NCI-H524 treated with DMSO at 0.1 percent for 48 hours (cell line): Measurements from ENCODE around the gene CRISPLD2.
"Not testable (repeated sequence)": the region's sequence is repeated elsewhere in the genome, so short reads cannot be mapped to it uniquely, and the experiment has no call there.

Experiments used
- DNase-seq: peaks from one replicate; lab custom pipeline; 2025; lab: John Stamatoyannopoulos, UW

CRISPLD2 gene

DNA sequence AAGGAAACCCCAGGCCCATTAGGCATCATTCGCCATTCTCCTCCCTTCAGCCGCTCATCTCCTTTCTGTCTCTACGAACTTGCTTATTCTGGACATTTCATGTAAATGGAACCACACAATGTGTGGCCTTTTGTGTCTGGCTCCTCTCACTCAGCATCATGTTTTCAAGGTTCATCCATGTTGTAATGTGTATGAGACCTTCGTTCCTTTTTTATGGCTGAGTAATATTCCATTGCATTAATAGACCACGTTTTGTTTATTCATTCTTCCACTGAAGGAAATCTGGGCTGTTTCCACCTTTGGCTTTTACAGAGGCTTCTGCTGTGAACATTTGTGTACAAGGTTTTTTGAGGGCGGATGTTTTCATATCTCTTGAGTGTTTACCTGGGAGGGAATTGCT lies 3.2 kb downstream of the CRISPLD2 start:
- no peak for DNase-seq

DNA sequence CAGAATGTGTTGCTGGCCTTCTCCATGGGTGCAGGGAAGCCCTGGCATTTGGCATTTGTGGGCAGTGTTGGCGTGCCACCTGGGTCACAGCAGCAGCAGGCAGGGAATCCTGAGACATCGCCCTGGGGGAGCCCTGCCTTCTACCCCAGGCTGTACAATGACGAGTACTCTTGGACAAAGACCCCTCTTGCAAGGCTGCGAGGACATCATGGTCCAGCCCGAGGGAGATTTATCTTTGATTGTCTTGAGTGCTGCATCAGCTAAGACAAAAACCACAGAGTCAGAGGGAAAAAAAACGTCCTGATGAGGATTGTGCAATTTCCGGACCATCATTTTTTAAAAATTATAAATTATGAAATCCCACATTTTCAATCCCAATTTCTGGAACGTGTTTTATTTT lies 3.7 kb downstream of the CRISPLD2 start:
- no peak for DNase-seq

DNA sequence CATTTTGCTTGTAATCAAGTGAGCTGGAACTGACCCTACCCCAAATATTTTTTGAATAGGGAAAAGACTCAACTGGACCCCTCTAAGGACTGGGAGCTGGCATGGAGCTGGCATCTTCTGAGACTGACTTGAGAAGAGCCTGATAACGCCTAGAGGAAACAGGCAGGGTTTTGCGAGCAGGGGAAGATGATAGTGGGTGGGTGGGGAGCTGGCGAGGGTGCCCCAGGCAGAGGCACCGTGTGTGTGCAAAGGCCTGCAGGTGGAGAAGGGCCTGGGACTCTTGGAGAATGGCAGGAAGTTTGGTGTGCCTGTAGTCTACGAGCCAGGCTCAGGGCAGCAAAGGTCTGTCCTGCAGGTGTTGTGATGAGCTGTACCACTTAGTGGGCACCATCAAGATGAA lies 4.1 kb downstream of the CRISPLD2 start:
- no peak for DNase-seq

GRCh38 chr16:84825896-84826557 lies 6.2 kb downstream of the CRISPLD2 start:
- DNase-seq, result no peak

- no peak for DNase-seq
Observed at GRCh38 chr16:84826558-84826941, 6.8 kb downstream of the CRISPLD2 start.

DNA sequence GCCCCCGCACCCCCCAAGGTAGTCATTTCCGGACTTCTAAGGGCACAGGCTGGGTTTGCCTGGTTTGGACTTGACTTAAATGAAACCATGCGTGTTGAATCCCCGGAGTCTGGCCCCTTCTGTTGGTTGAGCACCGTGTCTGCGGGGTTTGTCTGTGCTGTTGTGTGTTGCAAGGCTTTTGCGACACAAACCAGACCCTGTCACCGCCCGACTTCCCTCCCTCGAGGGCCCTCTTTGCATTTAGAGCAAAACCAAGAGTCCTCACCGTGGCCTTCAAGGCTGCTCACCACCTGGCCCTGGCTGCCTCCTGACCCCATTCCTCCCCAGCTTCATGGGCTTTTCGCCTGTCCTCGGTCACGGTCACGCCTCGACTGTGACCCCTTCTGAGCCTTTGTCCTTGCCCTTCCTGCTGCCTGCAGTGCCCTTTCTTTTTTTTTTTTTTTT lies 7.4 kb downstream of the CRISPLD2 start:
- no peak for DNase-seq

DNA sequence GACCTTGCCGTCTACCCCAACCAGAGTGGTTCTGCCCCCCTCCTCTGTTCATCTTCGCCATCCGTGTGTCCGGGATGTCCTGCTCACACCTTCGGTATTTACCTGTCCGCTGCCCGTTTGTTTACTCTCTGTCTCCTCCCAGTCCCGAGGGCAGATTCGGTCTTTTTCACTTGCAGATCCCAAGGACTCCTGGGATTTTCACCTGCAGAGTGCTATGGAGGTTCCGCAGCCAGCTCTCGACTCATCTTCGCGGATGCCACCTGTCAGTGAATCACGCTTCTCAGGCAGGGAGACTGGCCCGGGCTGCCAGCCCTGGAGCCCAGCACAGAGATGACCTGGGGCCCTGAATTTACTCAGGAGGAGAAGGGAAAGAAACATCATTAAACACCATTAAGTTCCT lies 8.1 kb downstream of the CRISPLD2 start:
- DNase-seq, result no peak

DNA sequence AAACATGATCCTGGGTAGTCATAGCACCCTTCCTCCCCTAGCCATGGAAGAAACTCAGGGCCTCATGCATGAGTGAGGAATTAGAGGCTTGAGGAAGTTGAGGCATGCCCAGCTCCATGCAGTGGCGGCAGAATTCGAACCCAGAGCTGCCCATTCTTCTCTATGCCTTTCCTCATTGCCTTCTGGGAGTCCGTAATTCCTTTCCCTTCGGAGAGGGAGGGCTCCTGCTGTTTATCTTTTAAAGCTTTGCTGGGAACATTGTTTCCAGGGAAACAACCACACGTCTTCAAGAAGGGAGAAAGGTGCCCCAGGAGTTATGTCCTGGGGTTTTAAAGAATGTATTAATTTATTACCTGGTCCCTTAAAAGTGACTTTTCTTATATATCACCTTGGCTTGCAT lies 8.5 kb downstream of the CRISPLD2 start:
- DNase-seq, result no peak

- DNase-seq, result no peak
Observed at GRCh38 chr16:84829168-84829965, 9.6 kb downstream of the CRISPLD2 start.

GRCh38 chr16:84830765-84831384 lies 11.1 kb downstream of the CRISPLD2 start:
- no peak for DNase-seq

GRCh38 chr16:84831728-84832127 lies 11.9 kb downstream of the CRISPLD2 start:
- not testable (repeated sequence) for DNase-seq

GRCh38 chr16:84832488-84833143 lies 12.8 kb downstream of the CRISPLD2 start:
- DNase-seq, result no peak

DNA sequence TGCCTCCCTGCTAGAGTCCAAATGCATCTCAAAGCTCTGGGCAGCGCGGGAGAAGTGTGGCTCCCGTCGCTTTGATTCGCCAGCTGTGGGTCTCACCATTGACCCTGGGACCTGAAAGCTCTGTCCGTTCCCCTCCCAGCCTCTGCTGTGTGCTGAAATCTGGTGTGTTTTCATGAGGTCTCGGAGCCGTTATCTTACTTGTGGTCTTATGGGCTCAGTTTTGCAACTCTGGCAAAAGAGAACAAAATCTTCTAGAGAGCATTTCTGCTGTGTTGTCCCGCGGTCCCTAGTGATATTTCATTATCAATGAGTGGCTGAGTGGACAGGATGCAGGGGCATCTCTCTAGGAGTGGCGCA lies 13.3 kb downstream of the CRISPLD2 start:
- no peak for DNase-seq

- no peak for DNase-seq
Observed at GRCh38 chr16:84833542-84834402, 14.0 kb downstream of the CRISPLD2 start.

DNA sequence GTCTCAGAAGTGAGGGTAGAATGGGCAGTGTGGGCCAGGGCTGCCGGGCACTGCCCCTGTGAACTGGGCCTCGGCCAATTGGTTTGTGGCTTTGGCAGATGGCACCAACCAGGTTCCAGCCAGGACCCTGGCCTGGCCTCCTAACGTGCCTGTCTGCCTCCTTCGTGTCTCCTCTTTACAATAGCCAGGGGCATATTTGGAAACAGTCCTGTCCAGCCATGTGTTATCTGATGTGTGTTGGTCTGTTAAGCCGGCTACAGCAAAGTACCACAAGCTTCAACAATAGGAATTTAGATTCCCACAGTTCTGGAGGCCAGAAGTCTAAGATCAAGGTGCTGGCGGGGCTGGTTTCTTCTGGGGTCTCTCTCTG lies 14.6 kb downstream of the CRISPLD2 start:
- no peak for DNase-seq

GRCh38 chr16:84836234-84836647 lies 16.5 kb downstream of the CRISPLD2 start:
- DNase-seq, result no peak

DNA sequence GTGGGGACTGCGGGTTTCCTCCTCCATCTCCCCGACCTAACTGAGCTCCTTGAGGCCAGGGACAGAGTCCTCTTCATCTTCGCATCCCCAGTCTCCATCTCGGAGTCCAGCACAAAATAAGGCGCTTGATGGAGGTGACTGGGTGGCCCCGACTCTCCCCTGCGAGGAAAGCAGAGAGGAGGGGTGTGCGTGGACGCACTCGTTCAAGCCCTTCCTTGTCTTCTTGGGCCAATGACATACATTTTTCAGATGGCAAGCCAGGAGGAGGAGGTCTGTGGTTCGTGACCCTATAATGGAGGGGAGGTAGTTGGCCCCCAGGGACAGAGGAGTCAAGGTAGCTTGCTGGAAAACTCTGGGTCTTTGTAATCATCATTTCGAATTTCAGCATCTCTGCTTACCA lies 17.2 kb downstream of the CRISPLD2 start:
- DNase-seq, result no peak

GRCh38 chr16:84838383-84838948 lies 18.7 kb downstream of the CRISPLD2 start:
- DNase-seq, result no peak

GRCh38 chr16:84839054-84839453 lies 19.3 kb downstream of the CRISPLD2 start:
- DNase-seq, result no peak

GRCh38 chr16:84839956-84840355 lies 20.2 kb downstream of the CRISPLD2 start:
- no peak for DNase-seq
